Ovary (tissue), 9 donors: ENCODE data around the gene DPYSL4. TPM values are rescaled to one million over a fixed set of nuclear protein-coding genes. Genes with fewer than 3 reads are reported as not detected.
A peak's percentile ranks its signal among the peaks of the same experiment; 100 is the strongest.

ENCODE experiments used
- DNase-seq, 5 donors: peaks; one replicate each; pipeline ENCODE4 v3.0.0-alpha.2; 2019 to 2020
- H3K27ac ChIP-seq, 2 donors: fragments of 200-600 bp; one replicate each; pipeline versions ENCODE4 v1.5.1 to v1.8.0; 2019 to 2022
- H3K27me3 ChIP-seq: fragments of 200-600 bp; one replicate; pipeline ENCODE4 v1.8.0; 2022
- H3K36me3 ChIP-seq: fragments of 200-600 bp; sonication (generic); one replicate; pipeline ENCODE4 v1.5.1; 2019
- H3K4me1 ChIP-seq: one replicate; pipeline ENCODE4 v1.8.1; 2013; ENCODE audit warnings: mild to moderate bottlenecking, moderate library complexity; ENCODE audit not compliant: insufficient read depth
- H3K4me3 ChIP-seq: fragments of 200-600 bp; sonication (generic); one replicate; pipeline ENCODE4 v1.5.1; 2017
- H3K9me3 ChIP-seq, 2 donors: fragments of 200-600 bp in 1 of 2; sonication (generic) in 1 of 2; one replicate each; pipeline versions ENCODE4 v1.5.1 to v1.8.1; 2013 to 2019; ENCODE audit warnings: mild to moderate bottlenecking in 1 of 2, moderate library complexity in 1 of 2
- EP300 ChIP-seq: sonication (generic); formaldehyde crosslinking; IDR thresholded peaks from one replicate; pipeline ENCODE4 v1.6.1; 2017; ENCODE audit warnings: antibody characterized with exemption
- POLR2A ChIP-seq: fragments of 450-650 bp; IDR thresholded peaks from one replicate; pipeline ENCODE4 v1.6.1; 2017; ENCODE audit warnings: antibody characterized with exemption, mild to moderate bottlenecking, moderate library complexity
- WGBS, 3 donors: extraction: QIAGEN DNeasy Blood & Tissue Kit in 1 of 3; methylation state at CpG; one replicate each; pipeline versions ENCODE4 v1.1.5 to v1.1.7; 2013 to 2017; 5-methylcytosine and 5-hydroxymethylcytosine counted together
- intact Hi-C, 4 donors: fragments of 100-400 bp; cut with DNase I; formaldehyde crosslinking; loops; one replicate each; pipeline versions ENCODE4 v1.11.0 to v1.15.1; 2022 to 2023
- polyA plus RNA-seq, 2 donors: library from polyadenylated mRNA; stranded (reverse); fragments of 200-250 nt in 1 of 2; fragments of 350-450 nt in 1 of 2; fragmentation: Illumina TruSeq in 1 of 2; extraction: RNeasy Lipid Tissue Mini Kit (QIAGEN cat#74804) in 1 of 2; gene quantifications; one replicate each; pipeline ENCODE4 v1.2.3, GENCODE V29; 2013 to 2014
- total RNA-seq, 7 donors: library from RNA; depleted of rRNA in 2 of 7; stranded (reverse); fragments of >200 nt in 2 of 7; fragmentation: NEBNext Ultra II Directional in 3 of 7; extraction: Animal tissue kit (Norgen Biotek cat#: 25700) in 3 of 7; gene quantifications; one replicate each; pipeline versions ENCODE4 v1.1.0 to v1.2.4, GENCODE V29; 2016 to 2023
- TF ChIP-seq, protein P1 (sequence below), 3 donors: fragments of 450-650 bp in 2 of 3; fragments of 200-600 bp in 1 of 3; IDR thresholded peaks; one replicate each; pipeline versions ENCODE4 v1.5.1 to v1.8.0; 2016 to 2022; ENCODE audit warnings: antibody characterized with exemption in 3 of 3, mild to moderate bottlenecking in 1 of 3
- donor health status: DM: no; HTN: no; CAD: no; lungs with moderate emphysema.
- donor health status: DM: no; HTN: no; CAD: no.
- donor health status: Bipolar disorder and iron deficiency.
- donor health status: DM: yes; HTN: yes; CAD: no.
- donor health status: DM: no; HTN: no; CAD: no.
- donor health status: DM: yes; HTN: yes; CAD: no.

The DPYSL4 gene
- total and polyA plus RNA-seq, 9 donors: 0.27 to 7.0 (median 1.7) TPM

- Histone ChIP-seq H3K4me1 (no peaks in the 10 kb centered on the region), H3K9me3 (no peaks in the 10 kb centered on the region), H3K36me3 (no peaks in the 10 kb centered on the region), H3K4me3 (no peak overlapping the region), H3K27me3 (no peaks in the 10 kb centered on the region), H3K27ac (no peak overlapping the region)
- 79 to 85% (median 84%) methylated on average over 17 of the region's 17 CpGs for WGBS, 3 donors
- TF ChIP-seq, protein P1, sequence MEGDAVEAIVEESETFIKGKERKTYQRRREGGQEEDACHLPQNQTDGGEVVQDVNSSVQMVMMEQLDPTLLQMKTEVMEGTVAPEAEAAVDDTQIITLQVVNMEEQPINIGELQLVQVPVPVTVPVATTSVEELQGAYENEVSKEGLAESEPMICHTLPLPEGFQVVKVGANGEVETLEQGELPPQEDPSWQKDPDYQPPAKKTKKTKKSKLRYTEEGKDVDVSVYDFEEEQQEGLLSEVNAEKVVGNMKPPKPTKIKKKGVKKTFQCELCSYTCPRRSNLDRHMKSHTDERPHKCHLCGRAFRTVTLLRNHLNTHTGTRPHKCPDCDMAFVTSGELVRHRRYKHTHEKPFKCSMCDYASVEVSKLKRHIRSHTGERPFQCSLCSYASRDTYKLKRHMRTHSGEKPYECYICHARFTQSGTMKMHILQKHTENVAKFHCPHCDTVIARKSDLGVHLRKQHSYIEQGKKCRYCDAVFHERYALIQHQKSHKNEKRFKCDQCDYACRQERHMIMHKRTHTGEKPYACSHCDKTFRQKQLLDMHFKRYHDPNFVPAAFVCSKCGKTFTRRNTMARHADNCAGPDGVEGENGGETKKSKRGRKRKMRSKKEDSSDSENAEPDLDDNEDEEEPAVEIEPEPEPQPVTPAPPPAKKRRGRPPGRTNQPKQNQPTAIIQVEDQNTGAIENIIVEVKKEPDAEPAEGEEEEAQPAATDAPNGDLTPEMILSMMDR (IDR thresholded peaks at IDR 0.05): no peak
- TF ChIP-seq EP300: no peak
- TF ChIP-seq POLR2A: no peak
- DNase-seq: peak in 1 of 5 donors; percentile 19
- intact Hi-C loops: no loop called here
Observed at GRCh38 chr10:132167976-132168375, 18.8 kb upstream of the DPYSL4 start.

DNA sequence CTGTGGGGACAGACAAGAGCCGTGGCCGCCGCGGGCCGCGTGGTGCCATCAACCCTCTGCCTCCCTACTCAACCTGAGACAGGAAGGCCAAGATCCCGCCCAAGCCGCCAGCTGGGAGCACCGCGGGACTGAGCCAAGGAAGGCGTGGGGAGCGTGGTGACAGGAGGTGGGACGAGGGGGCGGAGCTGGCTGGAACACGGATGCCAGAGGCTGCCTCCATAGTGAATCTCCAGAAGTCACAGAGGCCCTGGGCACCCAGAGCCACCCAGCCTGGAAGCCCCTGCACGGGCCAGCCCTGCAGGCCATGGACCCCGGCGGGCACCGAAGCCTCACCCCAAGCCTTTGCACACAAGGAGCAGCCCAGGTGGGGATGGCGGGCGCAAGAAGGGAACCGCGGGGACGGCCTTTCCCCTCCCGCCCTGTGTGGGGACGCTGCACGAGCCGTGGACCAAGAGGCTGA, 18.1 kb upstream of the DPYSL4 start:
- no peaks in the 10 kb centered on the region for H3K27me3 ChIP-seq
- H3K27ac ChIP-seq: no peak overlapping the region
- TF ChIP-seq, protein P1 (IDR thresholded peaks at IDR 0.05): no peak
- TF ChIP-seq EP300: no peak
- no peak for TF ChIP-seq POLR2A
- intact Hi-C loops: no loop called here
- DNase-seq: peak in 1 of 5 donors; percentile 29
- WGBS, 3 donors: 85 to 89% (median 85%) methylated on average over 27 to 28 of the region's 28 CpGs
- H3K4me3 ChIP-seq: no peak overlapping the region
- H3K9me3 ChIP-seq: no peaks in the 10 kb centered on the region
- H3K4me1 ChIP-seq: no peaks in the 10 kb centered on the region
- no peaks in the 10 kb centered on the region for H3K36me3 ChIP-seq

DNA sequence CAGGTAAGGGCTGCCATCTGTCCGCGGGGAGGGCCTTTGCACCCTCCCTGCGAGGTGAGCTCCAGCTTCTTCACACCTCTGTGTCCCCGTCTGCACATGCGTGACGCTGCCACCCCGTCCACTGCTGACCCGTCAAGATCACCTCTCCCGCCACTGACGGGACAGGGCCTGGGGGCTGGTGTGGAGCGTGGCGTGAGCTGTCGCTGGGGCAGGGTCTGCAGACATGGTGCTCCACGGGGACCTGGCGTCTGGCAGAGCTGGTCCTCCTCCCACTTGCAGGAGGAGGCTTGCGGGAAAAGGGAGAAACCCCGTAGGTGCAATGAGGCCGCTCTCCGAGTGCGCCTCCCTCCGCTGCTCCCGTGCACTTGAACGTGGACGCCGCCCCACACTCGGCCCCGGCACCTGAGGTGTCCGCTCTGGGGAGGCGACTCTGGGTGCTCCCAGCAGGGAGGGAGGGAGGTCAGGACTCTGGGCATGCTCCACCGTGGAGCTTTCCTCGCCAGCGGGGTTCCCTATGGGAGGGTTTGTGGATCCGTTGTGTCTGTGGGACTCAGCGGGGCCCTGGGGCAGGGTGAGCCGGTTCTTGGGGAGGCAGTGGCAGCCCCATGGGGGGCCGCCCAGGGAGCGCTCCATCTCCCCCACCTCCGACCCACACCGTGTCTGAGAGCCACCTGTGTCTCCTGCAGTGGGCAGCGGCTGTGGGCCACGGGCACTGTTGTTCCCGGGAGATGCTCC, 17.6 kb upstream of the DPYSL4 start:
- Histone ChIP-seq H3K9me3 (no peaks in the 10 kb centered on the region), H3K36me3 (no peaks in the 10 kb centered on the region), H3K27me3 (no peaks in the 10 kb centered on the region), H3K4me3 (no peak overlapping the region), H3K4me1 (no peaks in the 10 kb centered on the region), H3K27ac (no peak overlapping the region)
- DNase-seq: peak in 1 of 5 donors; percentile 26
- intact Hi-C loops: no loop called here
- TF ChIP-seq POLR2A: no peak
- TF ChIP-seq EP300: no peak
- TF ChIP-seq, protein P1 (IDR thresholded peaks at IDR 0.05): no peak
- WGBS, 3 donors: 90 to 93% (median 91%) methylated on average over 41 to 42 of the region's 42 CpGs

DNA sequence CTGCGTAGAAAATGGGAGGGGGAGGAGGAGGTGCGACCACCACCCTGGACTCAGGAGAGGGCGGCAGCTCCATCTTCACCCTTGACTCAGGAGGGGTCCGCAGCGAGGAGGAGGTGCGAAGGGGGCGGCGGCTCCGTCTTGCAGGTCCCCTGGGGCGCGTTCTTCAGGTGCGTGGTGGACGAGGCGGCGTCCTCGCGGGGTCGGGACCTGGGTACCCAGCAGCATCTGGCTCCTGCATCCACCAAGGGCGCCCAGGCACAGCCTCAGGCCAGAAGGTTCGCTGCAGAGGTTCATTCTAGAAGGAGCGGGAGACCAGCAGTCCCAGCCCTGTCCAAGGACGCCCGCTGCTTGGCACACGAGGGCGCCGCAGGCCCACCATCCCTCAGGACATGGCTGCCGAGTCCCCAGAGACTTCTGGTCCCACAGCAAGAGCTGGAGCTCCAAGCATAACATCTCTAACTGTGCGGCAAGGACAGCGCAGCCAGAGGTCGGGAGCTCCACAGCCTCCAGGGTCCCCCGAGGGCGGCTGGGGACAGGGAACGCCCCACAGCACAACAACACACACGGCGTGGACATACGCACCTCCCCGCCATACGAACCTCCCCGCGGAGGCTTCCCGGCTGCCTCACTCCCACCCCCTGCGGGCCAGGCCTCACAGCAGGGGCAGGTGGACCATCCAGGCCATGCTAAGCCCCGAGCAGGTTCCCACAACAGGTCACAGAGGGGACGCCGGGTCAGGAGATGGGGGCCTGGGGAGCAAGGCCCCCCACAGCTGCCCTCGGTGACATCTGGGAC, 16.8 kb upstream of the DPYSL4 start:
- no peak overlapping the region for H3K4me3 ChIP-seq
- H3K4me1 ChIP-seq: no peaks in the 10 kb centered on the region
- intact Hi-C loops: no loop called here
- DNase-seq: peak in 2 of 5 donors; percentile 19 to 28
- no peaks in the 10 kb centered on the region for H3K27me3 ChIP-seq
- H3K27ac ChIP-seq: no peak overlapping the region
- H3K36me3 ChIP-seq: no peaks in the 10 kb centered on the region
- whole genome bisulfite sequencing, 3 donors: 91 to 93% (median 93%) methylated on average over 35 to 46 of the region's 46 CpGs
- TF ChIP-seq, protein P1 (IDR thresholded peaks at IDR 0.05): no peak
- H3K9me3 ChIP-seq: no peaks in the 10 kb centered on the region
